HPDE6-E6E7 (cell line): ENCODE results near the gene PMM1.
"Not testable (repeated sequence)": the region's sequence is repeated elsewhere in the genome, so short reads cannot be mapped to it uniquely, and the experiment has no call there.

Experiments
- DNase-seq: peaks from one replicate; pipeline ENCODE4 v3.0.0; 2011; ENCODE audit warnings: missing footprints; ENCODE audit errors: extremely low spot score

The PMM1 gene

GRCh38 chr22:41596776-41597634, 7.4 kb upstream of the PMM1 start:
- peak; percentile 48 for DNase-seq

- no peak for DNase-seq
Observed at GRCh38 chr22:41595703-41596102, 6.1 kb upstream of the PMM1 start.

GRCh38 chr22:41593336-41593960, 3.8 kb upstream of the PMM1 start:
- not testable (repeated sequence) for DNase-seq

- DNase-seq: no peak
Observed at GRCh38 chr22:41587347-41587723, 2.3 kb downstream of the PMM1 start.

GRCh38 chr22:41585898-41586297, 3.7 kb downstream of the PMM1 start:
- DNase-seq: no peak

- no peak for DNase-seq
Observed at GRCh38 chr22:41584881-41585280, 4.8 kb downstream of the PMM1 start.

GRCh38 chr22:41582694-41583093, 6.9 kb downstream of the PMM1 start:
- no peak for DNase-seq

- DNase-seq: no peak
Observed at GRCh38 chr22:41579997-41580355, 9.7 kb downstream of the PMM1 start.

- DNase-seq: no peak
Observed at GRCh38 chr22:41579297-41579996, 10.2 kb downstream of the PMM1 start.

- DNase-seq: no peak
Observed at GRCh38 chr22:41578818-41579217, 10.8 kb downstream of the PMM1 start.

- no peak for DNase-seq
Observed at GRCh38 chr22:41578114-41578513, 11.5 kb downstream of the PMM1 start.

GRCh38 chr22:41576877-41577276, 12.8 kb downstream of the PMM1 start:
- DNase-seq: peak; percentile 41

GRCh38 chr22:41575533-41575932, 14.1 kb downstream of the PMM1 start:
- DNase-seq: no peak

GRCh38 chr22:41574847-41575381, 14.7 kb downstream of the PMM1 start:
- no peak for DNase-seq

- no peak for DNase-seq
Observed at GRCh38 chr22:41573677-41574076, 16.0 kb downstream of the PMM1 start.

- DNase-seq: not testable (repeated sequence)
Observed at GRCh38 chr22:41572305-41572704, 17.3 kb downstream of the PMM1 start.

- no peak for DNase-seq
Observed at GRCh38 chr22:41571786-41572185, 17.9 kb downstream of the PMM1 start.

GRCh38 chr22:41570221-41570620, 19.4 kb downstream of the PMM1 start:
- DNase-seq: no peak

- DNase-seq: no peak
Observed at GRCh38 chr22:41568811-41569210, 20.8 kb downstream of the PMM1 start.

- DNase-seq: no peak
Observed at GRCh38 chr22:41567512-41567768, 22.2 kb downstream of the PMM1 start.

GRCh38 chr22:41565403-41566054, 24.1 kb downstream of the PMM1 start:
- DNase-seq: peak; percentile 72

GRCh38 chr22:41564563-41564962, 25.1 kb downstream of the PMM1 start:
- DNase-seq: no peak
